Rectal smooth muscle tissue (tissue), 1 donor: Measurements from ENCODE around the gene BRIX1.

ENCODE experiments used
- H3K27ac ChIP-seq: one replicate; pipeline ENCODE4 v1.7.0; 2013; ENCODE audit warnings: low read depth, low read length, inconsistent platforms
- H3K27me3 ChIP-seq: one replicate; pipeline ENCODE4 v1.7.0; 2013; ENCODE audit warnings: low read length; ENCODE audit not compliant: control insufficient read depth, insufficient read depth
- H3K36me3 ChIP-seq: one replicate; pipeline ENCODE4 v1.7.0; 2013; ENCODE audit warnings: low read length; ENCODE audit not compliant: control insufficient read depth, insufficient read depth
- H3K4me1 ChIP-seq: one replicate; pipeline ENCODE4 v1.7.0; 2013; ENCODE audit warnings: low read length; ENCODE audit not compliant: control insufficient read depth, insufficient read depth
- H3K4me3 ChIP-seq: one replicate; pipeline ENCODE4 v1.7.0; 2013; ENCODE audit warnings: low read length
- H3K9ac ChIP-seq: one replicate; pipeline ENCODE4 v1.7.0; 2013; ENCODE audit warnings: low read length

BRIX1 gene, protein sequence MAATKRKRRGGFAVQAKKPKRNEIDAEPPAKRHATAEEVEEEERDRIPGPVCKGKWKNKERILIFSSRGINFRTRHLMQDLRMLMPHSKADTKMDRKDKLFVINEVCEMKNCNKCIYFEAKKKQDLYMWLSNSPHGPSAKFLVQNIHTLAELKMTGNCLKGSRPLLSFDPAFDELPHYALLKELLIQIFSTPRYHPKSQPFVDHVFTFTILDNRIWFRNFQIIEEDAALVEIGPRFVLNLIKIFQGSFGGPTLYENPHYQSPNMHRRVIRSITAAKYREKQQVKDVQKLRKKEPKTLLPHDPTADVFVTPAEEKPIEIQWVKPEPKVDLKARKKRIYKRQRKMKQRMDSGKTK

DNA sequence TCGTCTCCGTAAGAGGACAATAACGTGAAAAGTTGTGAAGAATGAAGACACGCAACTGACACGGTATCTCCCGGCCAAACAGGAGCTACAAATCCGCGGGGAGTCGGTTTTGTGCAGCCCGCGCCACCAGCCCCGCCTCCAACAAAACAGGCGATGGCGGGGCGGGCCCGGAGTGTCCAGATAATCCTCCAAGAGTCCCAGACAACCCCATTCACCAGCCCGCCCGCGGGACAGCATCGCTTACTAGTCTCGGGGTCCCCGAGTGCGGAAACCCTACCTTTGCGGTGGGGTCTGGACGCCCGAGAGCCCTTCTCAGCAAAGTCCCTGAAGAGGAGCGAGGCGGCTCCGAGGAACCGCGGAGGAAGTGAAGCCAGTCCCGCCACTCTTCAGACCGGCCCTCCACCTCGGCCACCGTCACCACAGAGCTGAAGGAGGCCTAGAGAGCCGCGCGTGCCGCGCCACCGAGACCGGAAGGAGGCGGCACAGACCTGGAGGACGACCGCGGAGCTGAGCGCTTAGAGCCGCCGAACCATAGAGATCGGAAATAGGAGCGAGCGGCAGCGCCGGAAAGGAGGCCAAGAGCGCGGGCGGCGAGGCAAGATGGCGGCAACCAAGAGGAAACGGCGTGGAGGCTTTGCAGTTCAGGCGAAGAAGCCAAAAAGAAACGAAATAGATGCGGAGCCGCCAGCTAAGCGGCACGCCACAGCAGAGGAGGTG lies at the start of gene BRIX1, which contains the start of gene RAD1:
BRIX1 (plus strand) TSS at position 573 of the 717 bp plus-strand sequence; CDS start at position 601, 28 bp downstream.
RAD1 (minus strand) TSS at position 366 of the 717 bp plus-strand sequence. CDS start 612 bp downstream, outside the sequence.
- Histone ChIP-seq H3K9ac (peak within 1 kb of the TSS; percentile 84), H3K4me3 (peak within 1 kb of the TSS; percentile 99), H3K4me1 (peaks cover 15% of the 10 kb centered on the region), H3K27ac (peak within 1 kb of the TSS; percentile 68), H3K36me3 (peaks cover 9% of the 10 kb centered on the region), H3K27me3 (no peaks in the 10 kb centered on the region)

GRCh38 chr5:34866989-34867471 lies 48.5 kb upstream of the BRIX1 start:
- H3K4me3 ChIP-seq: no peak overlapping the region
- no peaks in the 10 kb centered on the region for H3K4me1 ChIP-seq
- H3K9ac ChIP-seq: no peak overlapping the region
- no peaks in the 10 kb centered on the region for H3K36me3 ChIP-seq
- no peaks in the 10 kb centered on the region for H3K27me3 ChIP-seq
- H3K27ac ChIP-seq: no peak overlapping the region

GRCh38 chr5:34867660-34868059 lies 47.9 kb upstream of the BRIX1 start:
- Histone ChIP-seq H3K4me3 (no peak overlapping the region), H3K9ac (no peak overlapping the region), H3K36me3 (no peaks in the 10 kb centered on the region), H3K27ac (no peak overlapping the region), H3K4me1 (no peaks in the 10 kb centered on the region), H3K27me3 (no peaks in the 10 kb centered on the region)

DNA sequence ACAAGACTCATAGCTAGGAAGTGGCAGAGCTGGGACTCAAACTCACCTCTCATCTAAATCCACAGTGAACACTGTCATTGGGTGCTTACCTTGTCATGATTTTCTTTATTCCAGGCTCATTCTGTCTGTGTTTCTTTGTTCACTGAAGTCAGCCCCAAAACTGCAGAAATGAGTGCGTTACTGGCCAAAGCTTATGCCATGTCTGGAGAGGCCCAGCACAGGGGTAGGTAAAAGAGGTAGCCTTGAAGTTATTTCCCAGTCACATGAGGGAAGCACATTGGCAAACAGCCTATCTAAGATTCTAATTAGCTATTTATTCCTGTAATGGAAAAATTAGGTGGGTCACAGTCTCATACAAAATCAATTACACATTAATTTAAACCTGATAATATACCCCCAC lies 46.7 kb upstream of the BRIX1 start:
- H3K27me3 ChIP-seq: no peaks in the 10 kb centered on the region
- H3K4me1 ChIP-seq: no peaks in the 10 kb centered on the region
- no peak overlapping the region for H3K9ac ChIP-seq
- H3K27ac ChIP-seq: no peak overlapping the region
- no peaks in the 10 kb centered on the region for H3K36me3 ChIP-seq
- no peak overlapping the region for H3K4me3 ChIP-seq

DNA sequence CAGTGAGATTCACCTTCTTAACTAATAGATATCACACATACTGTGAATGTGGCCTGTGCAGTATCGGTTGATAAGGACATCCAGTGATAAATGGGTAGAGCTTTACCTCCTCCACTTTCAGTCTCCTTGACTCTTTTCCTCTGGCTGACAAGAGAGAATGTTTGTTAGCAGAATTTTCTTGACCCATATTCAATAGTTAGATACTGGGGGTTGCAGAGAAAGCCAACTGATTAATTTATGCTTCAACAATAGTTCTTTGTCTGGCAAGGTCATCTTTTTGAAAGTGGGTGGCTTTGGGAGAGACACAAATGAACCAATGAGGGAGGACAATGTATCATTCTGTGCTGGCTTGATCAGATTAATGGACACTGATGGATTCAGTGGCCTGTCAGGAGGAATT lies 46.3 kb upstream of the BRIX1 start:
- no peak overlapping the region for H3K9ac ChIP-seq
- H3K27me3 ChIP-seq: no peaks in the 10 kb centered on the region
- H3K4me3 ChIP-seq: no peak overlapping the region
- H3K27ac ChIP-seq: no peak overlapping the region
- no peaks in the 10 kb centered on the region for H3K36me3 ChIP-seq
- H3K4me1 ChIP-seq: no peaks in the 10 kb centered on the region

- Histone ChIP-seq H3K4me3 (no peak overlapping the region), H3K27ac (no peak overlapping the region), H3K27me3 (no peaks in the 10 kb centered on the region), H3K36me3 (no peaks in the 10 kb centered on the region), H3K4me1 (no peaks in the 10 kb centered on the region), H3K9ac (no peak overlapping the region)
These were observed 45.1 kb upstream of the BRIX1 start for GRCh38 chr5:34870382-34870781.

- no peaks in the 10 kb centered on the region for H3K27me3 ChIP-seq
- no peaks in the 10 kb centered on the region for H3K36me3 ChIP-seq
- no peak overlapping the region for H3K4me3 ChIP-seq
- no peaks in the 10 kb centered on the region for H3K4me1 ChIP-seq
- H3K27ac ChIP-seq: no peak overlapping the region
- H3K9ac ChIP-seq: no peak overlapping the region
These were observed 39.2 kb upstream of the BRIX1 start for GRCh38 chr5:34876275-34876674.

GRCh38 chr5:34881246-34881645 lies 34.3 kb upstream of the BRIX1 start:
- no peak overlapping the region for H3K27ac ChIP-seq

DNA sequence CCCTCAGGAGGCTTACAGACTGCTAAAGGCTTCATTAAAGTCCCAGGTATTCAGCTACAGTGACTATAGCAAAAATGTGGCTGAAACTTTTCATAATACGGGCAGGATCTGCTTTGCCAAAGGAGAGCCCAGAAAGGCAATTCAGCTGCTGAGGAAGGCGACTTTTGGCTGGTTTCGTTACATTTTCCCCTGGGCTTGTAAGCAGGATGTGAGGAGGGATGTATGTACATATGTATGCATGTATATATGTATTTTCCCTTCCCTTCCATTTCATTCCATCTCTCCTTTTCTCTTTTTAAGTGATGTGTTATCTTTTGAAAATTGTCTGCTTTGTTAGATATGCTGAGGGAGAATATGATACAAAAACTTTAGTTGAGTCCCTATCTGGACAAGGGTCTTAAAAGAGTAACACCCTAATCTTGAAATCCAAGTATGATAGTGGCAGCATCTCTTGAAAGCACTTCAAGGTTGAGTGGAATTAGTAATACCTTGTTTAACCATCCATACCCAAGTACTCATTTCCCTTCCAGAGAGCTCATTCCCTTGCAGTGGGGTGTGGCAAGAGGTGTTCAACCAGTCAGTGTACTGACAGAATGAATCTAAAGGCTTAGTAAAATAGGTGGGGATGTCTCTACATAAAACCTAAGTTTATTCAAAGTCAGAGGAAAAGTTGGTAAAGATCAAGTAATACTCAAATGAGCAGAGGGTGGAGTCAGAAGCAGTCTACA lies 29.0 kb upstream of the BRIX1 start:
- no peak overlapping the region for H3K9ac ChIP-seq
- H3K4me1 ChIP-seq: no peaks in the 10 kb centered on the region

More at GRCh38 chr5:34881246-34881645, 34.3 kb upstream of the BRIX1 start:
- H3K9ac ChIP-seq: no peak overlapping the region
- H3K4me3 ChIP-seq: no peak overlapping the region
- H3K36me3 ChIP-seq: no peaks in the 10 kb centered on the region
- H3K4me1 ChIP-seq: no peaks in the 10 kb centered on the region
- no peaks in the 10 kb centered on the region for H3K27me3 ChIP-seq

DNA sequence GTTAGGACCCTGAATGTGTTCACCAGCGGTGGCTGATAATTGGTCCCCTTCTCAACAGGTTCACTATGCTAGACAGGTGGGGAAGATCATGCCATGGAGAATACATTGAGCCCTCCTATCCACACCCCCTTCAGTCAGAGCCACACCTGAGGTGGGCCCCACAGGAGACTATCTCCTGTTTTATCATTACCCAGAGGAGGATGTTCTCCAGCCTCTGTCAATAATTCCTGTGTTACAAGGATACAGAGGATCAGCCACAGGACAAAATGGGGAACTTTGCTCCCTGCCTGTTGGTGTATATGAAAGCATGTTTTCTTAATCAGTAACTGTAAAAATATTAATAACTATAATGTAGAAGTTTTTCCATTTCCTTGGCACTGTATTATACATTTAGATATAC lies 26.1 kb upstream of the BRIX1 start:
- H3K27ac ChIP-seq: no peak overlapping the region
- no peaks in the 10 kb centered on the region for H3K36me3 ChIP-seq
- no peak overlapping the region for H3K9ac ChIP-seq

More for the DNA sequence above, 29.0 kb upstream of the BRIX1 start:
- Histone ChIP-seq H3K4me3 (no peak overlapping the region), H3K27me3 (no peaks in the 10 kb centered on the region), H3K27ac (no peak overlapping the region), H3K36me3 (no peaks in the 10 kb centered on the region)

DNA sequence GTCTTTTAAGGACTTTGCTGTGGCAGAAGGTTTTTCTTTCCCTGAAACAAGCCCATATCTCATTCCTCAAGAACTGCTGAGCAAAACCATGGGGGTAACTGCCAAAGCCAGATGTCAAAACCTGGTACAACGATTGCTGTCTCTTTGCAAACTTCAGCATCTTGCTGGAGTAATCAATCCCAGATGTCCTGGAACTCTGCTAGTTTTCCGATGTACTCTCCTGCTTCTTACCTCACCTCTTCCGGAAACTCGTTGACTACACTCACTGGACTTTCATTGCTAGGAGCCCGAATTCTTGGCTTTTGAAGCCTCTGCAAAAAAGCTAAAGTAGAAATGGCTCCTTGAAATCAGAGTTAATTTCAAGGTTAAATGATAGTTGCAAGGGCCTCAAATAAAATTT lies 23.5 kb upstream of the BRIX1 start:
- no peaks in the 10 kb centered on the region for H3K4me1 ChIP-seq

More for the DNA sequence above, 26.1 kb upstream of the BRIX1 start:
- no peaks in the 10 kb centered on the region for H3K4me1 ChIP-seq
- no peak overlapping the region for H3K4me3 ChIP-seq
- no peaks in the 10 kb centered on the region for H3K27me3 ChIP-seq

DNA sequence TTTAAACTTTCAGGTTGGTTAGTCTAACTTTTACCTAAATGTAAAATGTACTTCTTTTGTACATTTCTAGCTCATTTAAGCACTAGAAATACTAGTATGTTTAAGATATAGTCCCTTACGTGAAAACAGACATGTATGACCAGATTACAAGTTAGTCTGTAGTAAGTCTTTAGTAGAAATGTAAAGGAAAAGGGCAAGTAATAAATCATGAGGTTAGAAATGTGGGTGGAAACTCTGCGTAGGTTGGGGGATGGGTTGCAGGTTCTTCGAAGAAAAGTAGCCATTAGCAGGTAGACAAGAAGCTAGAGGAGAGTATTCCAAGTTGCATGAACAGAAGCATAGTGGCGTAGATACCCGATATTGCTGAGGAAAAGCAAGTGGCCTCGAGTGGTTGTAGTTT lies 23.1 kb upstream of the BRIX1 start:
- Histone ChIP-seq H3K9ac (no peak overlapping the region), H3K4me1 (no peaks in the 10 kb centered on the region), H3K4me3 (no peak overlapping the region), H3K27me3 (no peaks in the 10 kb centered on the region), H3K36me3 (no peaks in the 10 kb centered on the region), H3K27ac (no peak overlapping the region)

More for the DNA sequence above, 23.5 kb upstream of the BRIX1 start:
- no peak overlapping the region for H3K4me3 ChIP-seq
- H3K36me3 ChIP-seq: no peaks in the 10 kb centered on the region
- H3K27ac ChIP-seq: no peak overlapping the region
- H3K27me3 ChIP-seq: no peaks in the 10 kb centered on the region
- H3K9ac ChIP-seq: no peak overlapping the region
